RWPE1 (cell line): ENCODE measurements around the gene PPP6R3.
"Not testable (repeated sequence)": the region's sequence is repeated elsewhere in the genome, so short reads cannot be mapped to it uniquely, and the experiment has no call there.

ENCODE experiments used
- CTCF ChIA-PET: fragments of 350-600 bp; sonication (Branson Sonifier 250); formaldehyde crosslinking; extraction: SDS; loops from one replicate; lab custom pipeline; 2021; lab: Yijun Ruan, JAX
- POLR2A ChIA-PET: fragments of 400-600 bp; formaldehyde crosslinking; extraction: SDS; loops from one replicate; lab custom pipeline; 2020; ENCODE audit warnings: antibody characterized with exemption; ENCODE audit not compliant: low non-redundant PET; lab: Yijun Ruan, JAX
- DNase-seq: peaks from one replicate; pipeline ENCODE4 v3.0.0; 2012; ENCODE audit warnings: low spot score
- H3K27ac ChIP-seq: fragments of 450-650 bp; 2 replicates; pipeline ENCODE4 v1.5.1; 2017
- TF ChIP-seq, protein P1 (sequence below): fragments of 450-650 bp; conservative IDR thresholded peaks from 2 replicates; pipeline ENCODE4 v1.5.1; 2017; ENCODE audit warnings: low read depth, mild to moderate bottlenecking

The PPP6R3 gene

DNA sequence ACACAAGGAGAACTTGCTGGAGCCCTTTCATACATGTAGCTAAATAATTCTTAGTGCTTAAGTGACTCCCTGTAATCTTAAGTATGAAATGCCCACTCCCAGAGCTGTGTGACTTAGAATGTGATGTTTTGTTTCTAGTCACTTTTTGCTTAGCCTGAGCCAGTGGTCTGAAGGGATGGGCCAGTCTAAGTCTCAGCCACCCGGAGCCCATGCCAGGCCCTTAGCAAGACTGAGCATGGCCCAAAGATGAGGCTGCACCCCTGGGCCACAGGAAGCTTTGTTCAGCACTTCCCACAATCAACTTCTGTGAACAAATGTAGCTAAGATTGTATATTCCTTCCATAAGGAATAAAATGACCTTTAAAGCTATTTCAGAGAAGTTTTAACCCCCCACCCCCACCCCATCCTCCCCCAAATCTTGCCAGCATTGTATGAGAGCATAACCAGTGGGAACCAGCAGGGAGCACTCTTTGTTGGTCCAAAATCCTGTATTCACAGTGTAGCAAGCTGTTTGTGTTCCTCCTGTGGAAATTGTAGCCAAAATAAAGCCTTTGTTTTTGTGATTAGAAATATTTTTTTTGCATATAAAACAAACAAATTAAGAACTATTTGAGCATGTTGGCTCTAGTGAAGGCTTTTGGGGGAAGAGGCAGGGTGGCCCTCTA, 150.0 kb downstream of the PPP6R3 start:
- no peak for DNase-seq
- CTCF ChIA-PET = no interaction called here
- POLR2A ChIA-PET = no interaction called here
- H3K27ac ChIP-seq = 0 out of 2 replicates have a peak overlapping the region, but pooled peaks have one; percentile 2
- TF ChIP-seq, protein P1, sequence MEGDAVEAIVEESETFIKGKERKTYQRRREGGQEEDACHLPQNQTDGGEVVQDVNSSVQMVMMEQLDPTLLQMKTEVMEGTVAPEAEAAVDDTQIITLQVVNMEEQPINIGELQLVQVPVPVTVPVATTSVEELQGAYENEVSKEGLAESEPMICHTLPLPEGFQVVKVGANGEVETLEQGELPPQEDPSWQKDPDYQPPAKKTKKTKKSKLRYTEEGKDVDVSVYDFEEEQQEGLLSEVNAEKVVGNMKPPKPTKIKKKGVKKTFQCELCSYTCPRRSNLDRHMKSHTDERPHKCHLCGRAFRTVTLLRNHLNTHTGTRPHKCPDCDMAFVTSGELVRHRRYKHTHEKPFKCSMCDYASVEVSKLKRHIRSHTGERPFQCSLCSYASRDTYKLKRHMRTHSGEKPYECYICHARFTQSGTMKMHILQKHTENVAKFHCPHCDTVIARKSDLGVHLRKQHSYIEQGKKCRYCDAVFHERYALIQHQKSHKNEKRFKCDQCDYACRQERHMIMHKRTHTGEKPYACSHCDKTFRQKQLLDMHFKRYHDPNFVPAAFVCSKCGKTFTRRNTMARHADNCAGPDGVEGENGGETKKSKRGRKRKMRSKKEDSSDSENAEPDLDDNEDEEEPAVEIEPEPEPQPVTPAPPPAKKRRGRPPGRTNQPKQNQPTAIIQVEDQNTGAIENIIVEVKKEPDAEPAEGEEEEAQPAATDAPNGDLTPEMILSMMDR = no peak

DNA sequence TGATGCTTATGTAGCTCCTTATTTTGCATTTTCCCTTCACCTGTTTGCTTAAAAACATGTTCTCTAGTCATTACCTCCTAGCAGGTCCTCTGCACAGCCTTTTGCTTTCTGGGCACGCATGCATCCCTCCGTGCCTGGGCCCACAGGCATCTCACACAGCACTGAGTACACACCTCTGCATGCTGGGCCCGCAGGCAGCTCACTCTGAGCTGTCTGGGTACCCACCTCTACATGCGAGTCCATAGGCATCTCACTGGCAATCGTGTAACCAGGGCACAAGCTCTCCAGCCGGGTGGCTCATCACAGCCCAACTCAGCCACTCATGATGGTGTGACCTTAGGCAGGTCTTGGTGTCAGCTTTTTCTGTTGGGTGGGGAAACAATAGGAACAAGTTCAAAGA, 155.1 kb downstream of the PPP6R3 start:
- TF ChIP-seq, protein P1 = no peak
- no peak for DNase-seq
- CTCF ChIA-PET = interaction anchor here (1.3 kb wide), 1 partner anchor 17 kb away, joined by 4 read pairs; no protein-coding TSS in a partner anchor
- H3K27ac ChIP-seq = no peak overlapping the region
- POLR2A ChIA-PET = interaction anchor here (0.6 kb wide), 1 partner anchor 10 kb away, joined by 3 read pairs; no protein-coding TSS in a partner anchor

DNA sequence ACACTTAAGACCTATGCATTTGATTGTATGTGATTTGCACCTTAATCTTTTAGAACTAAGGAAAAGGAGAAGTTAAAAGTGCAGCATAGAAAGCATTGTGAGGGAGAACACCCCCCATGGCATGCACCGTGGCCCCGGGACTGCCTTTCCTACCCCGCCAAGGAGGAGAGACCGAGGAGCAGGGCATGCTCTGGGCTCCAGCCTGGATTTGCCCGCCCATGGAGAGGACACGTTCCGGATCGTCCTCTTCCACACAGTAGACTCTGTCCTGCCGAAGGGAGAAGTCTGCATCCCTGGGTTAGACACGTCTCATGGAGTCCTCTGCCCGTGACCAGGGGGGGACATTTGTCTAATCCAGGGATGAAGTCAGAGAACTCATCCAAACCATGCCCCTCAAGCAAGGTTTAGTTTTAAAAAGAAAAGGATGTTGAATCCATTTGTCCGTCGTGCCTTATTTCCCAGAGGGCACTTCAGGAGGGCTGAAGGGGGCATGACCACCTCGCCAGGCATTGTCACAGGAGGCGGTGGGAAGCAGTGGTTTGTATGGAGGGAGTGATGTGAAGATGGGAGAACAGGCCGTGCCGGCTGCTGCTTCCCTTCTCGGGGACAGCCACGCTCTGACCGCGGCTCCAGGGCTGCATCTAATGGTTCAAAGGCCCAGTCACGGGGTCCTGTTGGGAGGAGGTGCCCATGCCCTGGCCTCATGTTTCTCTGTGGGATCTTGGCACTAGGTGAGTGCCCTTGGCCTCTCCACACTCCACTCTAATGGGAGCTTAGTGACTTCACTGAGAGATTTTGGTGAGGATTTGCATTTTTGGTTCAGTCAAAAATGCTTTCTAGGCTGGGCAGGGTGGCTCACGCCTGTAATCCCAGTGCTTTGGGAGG, 157.6 kb downstream of the PPP6R3 start:
- TF ChIP-seq, protein P1 = no peak
- no peak overlapping the region for H3K27ac ChIP-seq
- POLR2A ChIA-PET = no interaction called here
- CTCF ChIA-PET = no interaction called here
- DNase-seq = no peak

DNA sequence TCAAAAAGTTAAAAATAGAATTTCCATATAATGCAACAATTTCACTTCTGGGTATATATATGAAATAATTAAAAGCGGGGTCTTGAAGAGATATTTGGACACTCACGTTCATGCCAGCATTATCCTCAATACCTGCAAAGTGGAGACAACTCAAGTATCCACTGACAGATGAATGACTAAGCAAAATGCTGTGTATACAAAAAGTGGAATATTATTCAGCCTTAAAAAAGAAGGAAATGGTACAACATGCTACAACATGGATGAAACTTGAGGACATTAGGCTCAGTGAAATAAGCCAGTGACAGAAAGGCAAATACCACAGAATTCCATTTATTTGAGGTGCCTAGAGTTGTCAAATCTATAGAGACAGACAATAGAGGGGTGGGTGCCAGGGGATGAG, 161.3 kb downstream of the PPP6R3 start:
- TF ChIP-seq, protein P1 = no peak
- no peak overlapping the region for H3K27ac ChIP-seq
- POLR2A ChIA-PET = no interaction called here
- no peak for DNase-seq
- CTCF ChIA-PET = no interaction called here

DNA sequence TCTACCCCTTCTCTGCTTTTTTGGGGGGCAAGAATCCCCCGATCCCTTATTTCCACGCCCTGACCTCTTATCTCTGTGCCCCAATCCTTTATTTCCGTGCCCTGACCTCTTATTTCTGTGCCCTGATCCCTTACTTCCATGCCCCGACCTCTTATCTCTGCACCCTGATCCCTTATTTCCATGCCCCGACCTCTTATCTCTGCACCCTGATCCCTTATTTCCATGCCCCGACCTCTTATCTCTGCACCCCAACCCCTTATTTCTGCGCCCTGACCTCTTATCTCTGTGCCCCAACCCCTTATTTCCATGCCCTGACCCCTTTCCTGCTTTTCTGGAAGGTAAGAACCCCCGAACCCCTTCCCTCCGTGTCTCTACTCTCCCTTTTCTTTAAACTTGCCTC, 163.2 kb downstream of the PPP6R3 start:
- CTCF ChIA-PET, POLR2A ChIA-PET, H3K27ac ChIP-seq: not testable (repeated sequence)

DNA sequence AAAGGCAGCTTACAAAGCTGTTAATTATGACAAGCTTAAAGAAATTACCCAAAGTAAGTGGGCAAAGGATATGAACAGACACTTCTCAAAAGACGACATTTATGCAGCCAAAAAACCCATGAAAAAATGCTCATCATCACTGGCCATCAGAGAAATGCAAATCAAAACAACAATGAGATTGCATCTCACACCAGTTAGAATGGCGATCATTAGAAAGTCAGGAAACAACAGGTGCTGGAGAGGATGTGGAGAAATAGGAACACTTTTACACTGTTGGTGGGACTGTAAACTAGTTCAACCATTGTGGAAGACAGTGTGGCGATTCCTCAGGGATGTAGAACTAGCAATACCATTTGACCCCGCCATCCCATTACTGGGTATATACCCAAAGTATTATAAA, 164.5 kb downstream of the PPP6R3 start:
- POLR2A ChIA-PET, CTCF ChIA-PET, H3K27ac ChIP-seq, DNase-seq: not testable (repeated sequence)

More for the DNA sequence above, 163.2 kb downstream of the PPP6R3 start:
- DNase-seq = not testable (repeated sequence)

DNA sequence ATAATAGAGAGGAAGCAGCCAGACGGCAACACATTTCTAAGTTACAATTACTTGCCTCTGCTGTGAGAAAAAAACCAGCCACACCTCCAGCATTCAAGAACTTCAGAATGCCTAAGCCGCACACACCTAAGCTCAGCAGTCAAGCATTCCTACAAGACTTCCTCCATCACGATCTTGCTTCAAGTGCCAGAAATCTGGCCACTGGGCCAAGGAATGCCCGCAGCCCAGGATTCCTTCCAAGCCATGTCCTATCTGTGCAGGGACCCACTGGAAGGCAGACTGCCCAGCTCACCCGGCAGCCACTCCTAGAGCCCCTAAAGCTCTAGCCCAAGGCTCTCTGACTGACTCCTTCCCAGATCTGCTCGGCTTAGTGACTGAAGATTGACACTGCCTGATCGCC, 165.7 kb downstream of the PPP6R3 start:
- DNase-seq, POLR2A ChIA-PET: not testable (repeated sequence)

DNA sequence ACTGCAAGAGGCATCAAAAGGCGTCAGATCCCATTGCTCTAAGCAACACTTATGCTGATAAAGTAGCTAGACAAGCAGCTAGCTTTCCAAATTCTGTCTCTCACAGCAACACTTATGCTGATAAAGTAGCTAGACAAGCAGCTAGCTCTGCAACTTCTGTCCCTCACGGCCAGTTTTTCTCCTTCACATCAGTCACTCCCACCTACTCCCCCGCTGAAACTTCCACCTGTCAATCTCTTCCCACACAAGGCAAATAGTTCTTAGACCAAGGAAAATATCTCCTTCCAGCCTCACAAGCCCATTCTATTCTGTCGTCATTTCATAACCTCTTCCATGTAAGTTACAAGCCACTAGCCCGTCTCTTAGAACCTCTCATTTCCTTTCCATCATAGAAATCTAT, 168.3 kb downstream of the PPP6R3 start:
- POLR2A ChIA-PET, H3K27ac ChIP-seq, DNase-seq: not testable (repeated sequence)
- CTCF ChIA-PET = interaction anchor here (0.6 kb wide), 2 partner anchors 185 to 420 kb away, joined by 3 to 8 read pairs; no protein-coding TSS in a partner anchor

More for the DNA sequence above, 165.7 kb downstream of the PPP6R3 start:
- H3K27ac ChIP-seq, CTCF ChIA-PET: not testable (repeated sequence)

DNA sequence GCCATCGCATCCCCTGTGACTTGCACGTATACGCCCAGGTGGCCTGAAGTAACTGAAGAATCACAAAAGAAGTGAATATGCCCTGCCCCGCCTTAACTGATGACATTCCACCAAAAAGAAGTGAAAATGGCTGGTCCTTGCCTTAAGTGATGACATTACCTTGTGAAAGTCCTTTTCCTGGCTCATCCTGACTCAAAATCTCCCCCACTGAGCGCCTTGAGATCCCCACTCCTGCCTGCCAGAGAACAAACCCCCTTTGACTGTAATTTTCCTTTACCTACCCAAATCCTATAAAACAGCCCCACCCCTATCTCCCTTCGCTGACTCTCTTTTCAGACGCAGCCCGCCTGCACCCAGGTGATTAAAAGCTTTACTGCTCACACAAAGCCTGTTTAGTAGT, 171.8 kb downstream of the PPP6R3 start:
- H3K27ac ChIP-seq, DNase-seq, POLR2A ChIA-PET: not testable (repeated sequence)
- CTCF ChIA-PET = interaction anchor here (0.6 to 1.0 kb wide), 4 partner anchors 17 to 212 kb away, joined by 3 to 5 read pairs (median 4); no protein-coding TSS in a partner anchor
